ENCODE data around the gene NUDT16L1.
A peak's percentile ranks its signal among the peaks of the same experiment; 100 is the strongest.
"Not testable (repeated sequence)": the region's sequence is repeated elsewhere in the genome, so short reads cannot be mapped to it uniquely, and the experiment has no call there.

Gene NUDT16L1

DNA sequence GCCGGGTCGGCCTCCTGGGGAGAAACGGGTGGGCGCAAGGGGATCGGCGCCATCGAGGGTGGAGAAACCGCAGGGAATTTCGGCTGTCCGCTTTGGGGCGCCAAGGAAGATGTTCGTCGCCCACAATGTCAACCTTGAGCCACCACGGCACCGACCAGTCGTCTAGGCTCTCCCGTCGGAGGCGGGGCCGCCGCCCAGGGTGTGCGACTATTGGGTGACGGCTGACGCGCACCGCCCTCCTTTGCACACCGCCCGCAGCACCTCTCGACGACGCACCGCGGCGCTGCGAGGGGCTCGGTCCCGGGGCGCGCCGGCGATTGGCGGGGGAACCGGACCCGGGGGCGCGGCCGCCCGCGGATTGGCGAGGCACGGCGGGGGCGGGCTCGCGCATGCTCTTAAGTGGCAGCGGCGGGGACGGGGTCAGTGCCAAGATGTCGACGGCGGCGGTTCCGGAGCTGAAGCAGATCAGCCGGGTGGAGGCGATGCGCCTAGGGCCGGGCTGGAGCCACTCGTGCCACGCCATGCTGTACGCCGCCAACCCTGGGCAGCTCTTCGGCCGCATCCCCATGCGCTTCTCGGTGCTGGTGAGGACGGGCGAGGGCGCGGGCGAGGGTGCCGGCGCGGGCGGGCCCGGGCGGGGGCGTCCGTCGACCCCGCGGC, at the start of gene NUDT16L1:
Gene NUDT16L1, plus strand, starts transcription at position 267 of the 660 bp plus-strand sequence. Its CDS starts 165 bp downstream, at position 432.
- peak; percentile 73 for DNase-seq (ENCODE audit: low read depth)
- H3K4me3 ChIP-seq (ENCODE audit: low read length): peak within 1 kb of the TSS; percentile 74
- TF ChIP-seq, protein P1, sequence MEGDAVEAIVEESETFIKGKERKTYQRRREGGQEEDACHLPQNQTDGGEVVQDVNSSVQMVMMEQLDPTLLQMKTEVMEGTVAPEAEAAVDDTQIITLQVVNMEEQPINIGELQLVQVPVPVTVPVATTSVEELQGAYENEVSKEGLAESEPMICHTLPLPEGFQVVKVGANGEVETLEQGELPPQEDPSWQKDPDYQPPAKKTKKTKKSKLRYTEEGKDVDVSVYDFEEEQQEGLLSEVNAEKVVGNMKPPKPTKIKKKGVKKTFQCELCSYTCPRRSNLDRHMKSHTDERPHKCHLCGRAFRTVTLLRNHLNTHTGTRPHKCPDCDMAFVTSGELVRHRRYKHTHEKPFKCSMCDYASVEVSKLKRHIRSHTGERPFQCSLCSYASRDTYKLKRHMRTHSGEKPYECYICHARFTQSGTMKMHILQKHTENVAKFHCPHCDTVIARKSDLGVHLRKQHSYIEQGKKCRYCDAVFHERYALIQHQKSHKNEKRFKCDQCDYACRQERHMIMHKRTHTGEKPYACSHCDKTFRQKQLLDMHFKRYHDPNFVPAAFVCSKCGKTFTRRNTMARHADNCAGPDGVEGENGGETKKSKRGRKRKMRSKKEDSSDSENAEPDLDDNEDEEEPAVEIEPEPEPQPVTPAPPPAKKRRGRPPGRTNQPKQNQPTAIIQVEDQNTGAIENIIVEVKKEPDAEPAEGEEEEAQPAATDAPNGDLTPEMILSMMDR (conservative IDR thresholded peaks at IDR 0.05; ENCODE audit: low read depth, low read length): no peak

DNA sequence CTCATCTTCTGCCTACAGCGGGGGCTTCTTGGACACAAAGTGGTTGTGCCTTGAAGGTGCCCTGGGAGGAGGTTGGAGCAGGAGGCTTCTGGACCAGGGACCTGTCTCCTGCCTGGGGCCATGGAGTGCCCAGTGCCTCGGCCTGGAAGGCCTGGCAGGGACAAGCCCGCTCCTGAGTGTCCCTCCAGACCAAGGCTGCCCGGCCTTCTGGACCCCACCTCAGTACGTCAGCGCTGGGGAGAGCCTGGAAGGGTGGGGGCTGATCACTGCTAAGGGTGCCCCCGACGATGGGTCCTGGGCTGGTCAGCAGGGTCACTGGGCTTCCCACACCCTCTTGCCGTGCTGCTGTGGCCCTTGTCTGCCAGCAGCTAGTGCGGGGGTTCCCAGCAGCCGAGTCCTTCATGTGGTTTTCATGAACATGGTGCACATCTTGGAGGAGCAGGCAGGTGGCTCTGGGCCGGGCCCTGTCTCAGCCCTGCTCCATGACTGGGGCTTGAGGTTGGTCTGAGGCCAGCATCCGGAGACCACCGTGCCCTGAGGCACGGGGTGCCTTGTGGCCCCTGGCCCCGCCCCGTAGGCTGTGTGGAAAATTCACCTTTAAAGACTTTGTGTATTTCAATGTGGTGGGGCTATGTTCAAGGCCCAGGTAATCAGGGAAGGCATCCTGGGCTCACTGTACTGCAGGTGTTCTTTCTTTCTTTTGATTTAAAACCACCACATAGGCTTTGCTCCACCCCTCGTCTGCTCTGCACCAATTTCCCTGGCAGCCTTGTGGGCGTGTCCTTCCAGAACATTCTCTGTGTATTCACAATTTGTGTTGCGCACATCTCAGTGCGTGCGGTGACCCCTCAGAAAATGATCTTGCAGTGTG, 46.4 kb upstream of the NUDT16L1 start:
- DNase-seq (ENCODE audit: low read depth): no peak
- TF ChIP-seq, protein P1 (conservative IDR thresholded peaks at IDR 0.05; ENCODE audit: low read depth, low read length): no peak
- no peak overlapping the region for H3K4me3 ChIP-seq (ENCODE audit: low read length)

DNA sequence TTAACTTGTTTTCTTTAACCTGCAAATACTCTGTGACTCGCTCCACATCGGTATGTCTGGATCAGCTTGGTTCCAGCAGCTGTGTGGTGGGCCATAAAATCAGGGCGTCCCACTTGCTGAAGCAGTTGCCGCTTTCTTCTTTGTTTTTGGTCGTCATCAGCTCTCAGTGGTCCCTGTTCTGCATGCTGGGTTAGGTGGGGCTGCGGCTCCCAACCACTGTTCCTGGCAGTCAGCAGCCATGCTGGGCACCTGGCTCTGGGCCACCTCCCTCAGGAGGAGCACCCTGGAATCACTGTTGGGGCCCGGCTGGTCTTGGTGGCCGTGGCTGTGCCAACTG, 45.8 kb upstream of the NUDT16L1 start:
- TF ChIP-seq, protein P1 (conservative IDR thresholded peaks at IDR 0.05; ENCODE audit: low read depth, low read length): no peak
- no peak overlapping the region for H3K4me3 ChIP-seq (ENCODE audit: low read length)
- no peak for DNase-seq (ENCODE audit: low read depth)

DNA sequence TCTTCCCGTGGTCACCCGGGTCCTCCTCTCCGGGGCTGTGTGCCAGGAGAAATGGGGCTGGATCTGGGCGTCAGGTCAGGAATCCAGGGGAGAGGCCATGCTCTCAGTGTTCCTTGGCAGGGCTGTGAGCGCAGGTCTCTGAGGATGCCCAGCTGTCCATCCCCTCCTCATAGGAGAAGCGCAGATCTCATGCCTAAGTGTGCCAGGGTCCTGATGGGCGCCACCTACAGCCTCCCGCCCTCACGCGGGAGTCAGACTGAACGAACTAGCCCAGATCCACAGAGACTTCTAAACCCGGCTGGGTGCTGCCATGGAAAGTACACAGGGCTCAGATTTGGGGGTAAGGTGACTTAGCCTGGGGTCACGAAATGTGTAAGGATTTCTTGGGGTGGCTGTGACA, 44.4 kb upstream of the NUDT16L1 start:
- no peak overlapping the region for H3K4me3 ChIP-seq (ENCODE audit: low read length)
- TF ChIP-seq, protein P1 (conservative IDR thresholded peaks at IDR 0.05; ENCODE audit: low read depth, low read length): no peak
- DNase-seq (ENCODE audit: low read depth): no peak

DNA sequence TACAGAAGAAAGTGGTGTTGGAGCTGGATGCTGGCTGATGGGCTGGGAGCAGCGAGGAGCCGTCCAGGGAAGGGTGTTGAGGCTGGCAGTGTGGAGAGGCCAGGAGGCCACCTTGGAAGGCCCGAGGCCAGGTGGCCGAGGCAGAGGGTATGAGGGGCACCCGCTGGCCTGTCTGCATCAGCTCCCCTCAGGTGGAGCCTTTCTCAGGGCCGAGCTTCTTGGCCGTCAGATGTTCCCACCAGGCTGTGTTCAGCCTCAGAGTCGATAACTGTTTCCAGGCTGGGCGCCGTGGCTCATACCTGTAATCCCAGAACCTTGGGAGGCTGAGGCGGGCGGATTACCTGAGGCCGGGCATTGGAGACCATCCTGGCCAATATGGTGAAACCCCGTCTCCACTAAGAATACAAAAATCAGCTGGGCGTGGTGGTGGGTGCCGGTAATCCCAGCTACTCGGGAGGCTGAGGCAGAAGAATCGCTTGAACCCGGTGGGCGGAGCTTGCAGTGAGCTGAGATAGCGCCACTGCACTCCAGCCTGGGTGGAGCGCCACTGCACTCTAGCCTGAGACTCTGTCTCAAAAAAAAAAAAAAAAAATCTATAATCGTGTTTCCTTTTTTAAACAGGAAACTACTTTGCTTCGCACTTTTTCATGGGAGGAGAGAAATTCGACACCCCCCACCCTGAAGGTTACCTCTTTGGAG, 43.5 kb upstream of the NUDT16L1 start:
- H3K4me3 ChIP-seq (ENCODE audit: low read length): no peak overlapping the region
- DNase-seq (ENCODE audit: low read depth): no peak
- TF ChIP-seq, protein P1 (conservative IDR thresholded peaks at IDR 0.05; ENCODE audit: low read depth, low read length): no peak

DNA sequence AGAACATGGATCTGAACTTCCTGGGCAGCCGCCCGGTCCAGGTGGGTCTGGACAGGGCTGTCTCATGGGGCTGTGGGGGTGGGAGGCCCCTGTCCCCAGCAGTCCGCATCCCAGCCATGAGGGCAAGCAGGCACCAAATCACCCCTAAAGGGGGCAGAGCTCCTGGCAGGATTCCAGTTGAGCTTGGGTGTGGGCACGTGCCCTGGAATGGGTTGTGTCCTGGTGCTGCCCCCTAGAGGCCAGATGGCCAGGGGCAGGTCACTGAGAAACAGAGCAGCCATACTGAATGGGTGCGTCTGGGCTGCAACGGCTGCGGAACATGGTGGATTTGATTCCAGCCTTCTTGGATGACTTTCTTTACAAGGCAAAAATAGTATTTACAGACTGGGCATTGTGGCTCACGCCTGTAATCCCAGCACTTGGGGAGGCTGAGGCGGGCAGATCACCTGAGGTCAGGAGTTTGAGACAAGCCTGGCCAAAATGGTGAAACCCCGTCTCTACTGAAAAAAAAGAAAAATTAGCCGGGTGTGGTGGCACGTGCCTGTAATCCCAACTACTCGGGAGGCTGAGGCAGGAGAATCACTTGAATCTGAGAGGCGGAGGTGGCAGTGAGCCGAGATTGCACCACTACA, 42.8 kb upstream of the NUDT16L1 start:
- peak; percentile 24 for DNase-seq (ENCODE audit: low read depth)
- not testable (repeated sequence) for H3K4me3 ChIP-seq (ENCODE audit: low read length)
- TF ChIP-seq, protein P1 (conservative IDR thresholded peaks at IDR 0.05; ENCODE audit: low read depth, low read length): peak; percentile 83
